HCT116 (cell line): Measurements from ENCODE around the gene USP53. TPM values are rescaled to one million over a fixed set of nuclear protein-coding genes. Genes with fewer than 3 reads are reported as not detected.

ENCODE experiments used
- ATAC-seq: fragments of 200-7000 bp; cut with Tn5 transposase; 2 replicates; pipeline ENCODE4 v1.9.1; 2020; ENCODE audit warnings: mild to moderate bottlenecking, moderate library complexity
- BruUV-seq: library from RNA; stranded (reverse); fragments of 400-500 nt; replicated peaks from 2 replicates; lab custom pipeline; 2021; lab: Mats Ljungman, UMichigan
- CTCF ChIA-PET: fragments of 300-600 bp; sonication (Branson Sonifier 250); formaldehyde crosslinking; loops from one replicate; lab custom pipeline; 2021; ENCODE audit warnings: antibody characterized with exemption; lab: Charles Lee
- POLR2A ChIA-PET: fragments of 300-600, 350-600 bp; sonication (Branson Sonifier 250); formaldehyde crosslinking; loops from one replicate; lab custom pipeline; 2021; ENCODE audit warnings: antibody characterized with exemption; lab: Charles Lee
- RAD21 ChIA-PET, 2 experiments: fragments of 300-600 bp; sonication (Branson Sonifier 250); formaldehyde crosslinking; loops; one replicate each; lab custom pipeline; 2023; ENCODE audit warnings: low total read pairs in 2 of 2; ENCODE audit not compliant: uncharacterized antibody in 2 of 2, unreplicated experiment in 2 of 2, low non-redundant PET in 1 of 2; lab: Charles Lee
- DNase-seq: peaks from one replicate; pipeline ENCODE4 v3.0.0-alpha.2; 2010; ENCODE audit warnings: low read depth, low spot score
- H2AFZ ChIP-seq: fragments of 200-600 bp; shearing (Covaris generic), sonication (generic); 2 replicates; pipeline ENCODE4 v1.6.1; 2017; ENCODE audit warnings: low read depth, mixed run types, mixed read lengths, antibody characterized with exemption, low read length; ENCODE audit not compliant: poor library complexity, severe bottlenecking
- H3K27ac ChIP-seq: 2 replicates; pipeline ENCODE4 v1.5.1; 2012; ENCODE audit warnings: low read depth, low read length
- H3K27me3 ChIP-seq: fragments of 200-600 bp; sonication (generic); 2 replicates; pipeline ENCODE4 v1.6.1; 2016; ENCODE audit warnings: mixed run types, low read length, mixed read lengths; ENCODE audit not compliant: insufficient read depth
- H3K36me3 ChIP-seq, 2 experiments: fragments of 200-500 bp in 1 of 2; fragments of 200-600 bp in 1 of 2; sonication (Bioruptor generic) in 1 of 2; sonication (generic) in 1 of 2; 2 replicates each; pipeline versions ENCODE4 v1.5.1 to v1.6.1; 2014 to 2016; ENCODE audit warnings: low read length in 2 of 2, inconsistent platforms in 1 of 2, mixed read lengths in 1 of 2, mixed run types in 1 of 2; ENCODE audit not compliant: insufficient read depth in 2 of 2, control insufficient read depth in 1 of 2
- H3K4me1 ChIP-seq, 2 experiments: fragments of 200-600 bp in 1 of 2; sonication (generic) in 1 of 2; 2 replicates each; pipeline versions ENCODE4 v1.5.1 to v1.6.1; 2012 to 2017; ENCODE audit warnings: low read length in 2 of 2, inconsistent platforms in 1 of 2, mild to moderate bottlenecking in 1 of 2, mixed read lengths in 1 of 2, mixed run types in 1 of 2, moderate library complexity in 1 of 2; ENCODE audit not compliant: insufficient read depth in 2 of 2, control insufficient read depth in 1 of 2
- H3K4me2 ChIP-seq: fragments of 200-600 bp; sonication (generic); 2 replicates; pipeline ENCODE4 v1.6.1; 2017; ENCODE audit warnings: mixed run types, low read length, mixed read lengths
- H3K4me3 ChIP-seq, 2 experiments: fragments of 200-600 bp in 1 of 2; sonication (generic) in 1 of 2; replicated peaks in 1 of 2; 2 replicates each; pipeline ENCODE4 v1.5.1; 2011 to 2016; ENCODE audit warnings: low read length in 2 of 2, control low read depth in 1 of 2, low read depth in 1 of 2, mild to moderate bottlenecking in 1 of 2, mixed read lengths in 1 of 2, mixed run types in 1 of 2
- H3K79me2 ChIP-seq: fragments of 200-600 bp; sonication (generic); 2 replicates; pipeline ENCODE4 v1.6.1; 2017; ENCODE audit warnings: mild to moderate bottlenecking, mixed run types, low read length, moderate library complexity, mixed read lengths; ENCODE audit not compliant: insufficient read depth
- H3K9ac ChIP-seq: fragments of 200-600 bp; sonication (generic); 2 replicates; pipeline ENCODE4 v1.6.1; 2016; ENCODE audit warnings: low read length, mixed read lengths
- H3K9me2 ChIP-seq: fragments of 200-600 bp; sonication (generic), shearing (Covaris generic); 2 replicates; pipeline ENCODE4 v1.6.1; 2017; ENCODE audit warnings: mixed run types, mild to moderate bottlenecking, moderate library complexity; ENCODE audit not compliant: insufficient read depth
- H3K9me3 ChIP-seq, 2 experiments: fragments of 200-500 bp in 1 of 2; fragments of 200-600 bp in 1 of 2; sonication (Bioruptor generic) in 1 of 2; sonication (generic) in 1 of 2; 2 replicates each; pipeline ENCODE4 v1.6.1; 2014 to 2017; ENCODE audit warnings: low read length in 2 of 2, mixed read lengths in 2 of 2, inconsistent platforms in 1 of 2, low read depth in 1 of 2, mild to moderate bottlenecking in 1 of 2, mixed run types in 1 of 2, moderate library complexity in 1 of 2; ENCODE audit not compliant: control insufficient read depth in 1 of 2, insufficient read depth in 1 of 2
- H4K20me1 ChIP-seq: fragments of 200-600 bp; sonication (generic), shearing (Covaris generic); 2 replicates; pipeline ENCODE4 v1.6.1; 2017; ENCODE audit warnings: mixed run types, mild to moderate bottlenecking, moderate library complexity; ENCODE audit not compliant: insufficient read depth
- CTCF ChIP-seq, 3 experiments: fragments of 200-600 bp in 1 of 3; sonication (generic) in 1 of 3; IDR thresholded peaks in 2 of 3; conservative IDR thresholded peaks in 1 of 3; 2 replicates each; pipeline ENCODE4 v1.5.1; 2012 to 2017; ENCODE audit warnings: low read depth in 2 of 3, low read length in 2 of 3, antibody characterized with exemption in 1 of 3, borderline replicate concordance in 1 of 3, control low read depth in 1 of 3, mild to moderate bottlenecking in 1 of 3, mixed read lengths in 1 of 3, mixed run types in 1 of 3, moderate library complexity in 1 of 3; ENCODE audit not compliant: insufficient read depth in 1 of 3
- ELF1 ChIP-seq: IDR thresholded peaks from 2 replicates; pipeline ENCODE4 v1.6.1; 2012; ENCODE audit warnings: low read depth, borderline replicate concordance
- EZH2 ChIP-seq: fragments of 200-600 bp; sonication (generic); IDR thresholded peaks from 2 replicates; pipeline ENCODE4 v1.6.1; 2017; ENCODE audit warnings: antibody characterized with exemption, mixed run types
- EZH2phosphoT487 ChIP-seq: fragments of 200-600 bp; IDR thresholded peaks from 2 replicates; pipeline ENCODE4 v1.6.1; 2018; ENCODE audit warnings: antibody characterized with exemption, borderline replicate concordance
- JUND ChIP-seq: IDR thresholded peaks from 2 replicates; pipeline ENCODE4 v1.6.1; 2012
- TCF7L2 ChIP-seq: IDR thresholded peaks from 2 replicates; pipeline ENCODE4 v1.7.0; 2011; ENCODE audit warnings: borderline replicate concordance, inconsistent platforms; ENCODE audit not compliant: insufficient read depth, insufficient read length; ENCODE audit errors: extremely low read depth
- YY1 ChIP-seq: IDR thresholded peaks from 2 replicates; pipeline ENCODE4 v1.6.1; 2011; ENCODE audit warnings: low read length, low read depth, moderate library complexity, mild to moderate bottlenecking; ENCODE audit not compliant: insufficient replicate concordance; ENCODE audit errors: extremely low read depth
- ZBTB33 ChIP-seq: IDR thresholded peaks from 2 replicates; pipeline ENCODE4 v1.6.1; 2011; ENCODE audit warnings: mild to moderate bottlenecking, low read length, moderate library complexity; ENCODE audit not compliant: insufficient replicate concordance; ENCODE audit errors: extremely low read depth
- intact Hi-C: fragments of 100-400 bp; cut with micrococcal nuclease; formaldehyde crosslinking; loops from 2 replicates; pipeline ENCODE4 v1.10.0; 2022
- total RNA-seq: library from RNA; stranded (reverse); gene quantifications from one replicate; pipeline ENCODE4 v1.2.1, GENCODE V29; 2021; ENCODE audit not compliant: unreplicated experiment

Gene USP53
- total RNA-seq, 1 experiment from 2014 or later = 22.0 TPM

GRCh38 chr4:119264743-119265142 is 52.2 kb downstream of the USP53 start:
- no peaks in the 10 kb centered on the region for H3K79me2 ChIP-seq
- POLR2A ChIA-PET = no interaction called here
- H3K4me1 ChIP-seq = no peaks in the 10 kb centered on the region
- H3K4me2 ChIP-seq = no peak overlapping the region
- no peak overlapping the region for H3K27ac ChIP-seq
- H3K27me3 ChIP-seq = no peaks in the 10 kb centered on the region
- no peak overlapping the region for H3K4me3 ChIP-seq
- H3K9ac ChIP-seq = no peak overlapping the region
- DNase-seq (no peak), ATAC-seq (no peak)
- CTCF ChIA-PET = no interaction called here
- TF ChIP-seq TCF7L2 (no peak), EZH2 (no peak), YY1 (no peak), JUND (no peak), CTCF (IDR thresholded peaks at IDR 0.05 in 2 of 3, conservative IDR thresholded peaks at IDR 0.05 in 1 of 3; ENCODE audit: borderline replicate concordance in 1 of 3, insufficient read depth in 1 of 3, low read depth in 2 of 3, low read length in 2 of 3) (no peak), ELF1 (no peak), EZH2phosphoT487 (no peak), ZBTB33 (no peak)
- no peaks in the 10 kb centered on the region for H3K9me2 ChIP-seq
- H2AFZ ChIP-seq = no peak overlapping the region
- peaks cover 4 to 8% of the 10 kb centered on the region in 2 experiments; a peak in 3 of 4 replicates for H3K36me3 ChIP-seq
- RAD21 ChIA-PET = no interaction called here
- no peaks in the 10 kb centered on the region for H3K9me3 ChIP-seq
- intact Hi-C loops = no loop called here
- no peaks in the 10 kb centered on the region for H4K20me1 ChIP-seq
- no TSS peak for BruUV-seq
